DND-41 (cell line): Measurements from ENCODE around the gene PCDHB4.

Experiments used
- EZH2 ChIP-seq: IDR thresholded peaks from 3 replicates; pipeline ENCODE4 v1.6.1; 2012; ENCODE audit warnings: borderline replicate concordance, low read depth, mild to moderate bottlenecking, moderate library complexity, low read length, inconsistent platforms; ENCODE audit not compliant: severe bottlenecking
- TF ChIP-seq, protein P1 (sequence below): IDR thresholded peaks from 2 replicates; pipeline ENCODE4 v1.5.1; 2012; ENCODE audit warnings: borderline replicate concordance, low read length, moderate library complexity, mild to moderate bottlenecking; ENCODE audit not compliant: poor library complexity, severe bottlenecking; ENCODE audit errors: extremely low read depth

GRCh38 chr5:141121563-141121962 lies at the start of gene PCDHB4:
- TF ChIP-seq, protein P1, sequence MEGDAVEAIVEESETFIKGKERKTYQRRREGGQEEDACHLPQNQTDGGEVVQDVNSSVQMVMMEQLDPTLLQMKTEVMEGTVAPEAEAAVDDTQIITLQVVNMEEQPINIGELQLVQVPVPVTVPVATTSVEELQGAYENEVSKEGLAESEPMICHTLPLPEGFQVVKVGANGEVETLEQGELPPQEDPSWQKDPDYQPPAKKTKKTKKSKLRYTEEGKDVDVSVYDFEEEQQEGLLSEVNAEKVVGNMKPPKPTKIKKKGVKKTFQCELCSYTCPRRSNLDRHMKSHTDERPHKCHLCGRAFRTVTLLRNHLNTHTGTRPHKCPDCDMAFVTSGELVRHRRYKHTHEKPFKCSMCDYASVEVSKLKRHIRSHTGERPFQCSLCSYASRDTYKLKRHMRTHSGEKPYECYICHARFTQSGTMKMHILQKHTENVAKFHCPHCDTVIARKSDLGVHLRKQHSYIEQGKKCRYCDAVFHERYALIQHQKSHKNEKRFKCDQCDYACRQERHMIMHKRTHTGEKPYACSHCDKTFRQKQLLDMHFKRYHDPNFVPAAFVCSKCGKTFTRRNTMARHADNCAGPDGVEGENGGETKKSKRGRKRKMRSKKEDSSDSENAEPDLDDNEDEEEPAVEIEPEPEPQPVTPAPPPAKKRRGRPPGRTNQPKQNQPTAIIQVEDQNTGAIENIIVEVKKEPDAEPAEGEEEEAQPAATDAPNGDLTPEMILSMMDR, result no peak
- no peak for TF ChIP-seq EZH2
